GM12801 (cell line): Measurements from ENCODE around the gene TSPAN15.

Experiments
- CTCF ChIP-seq: IDR thresholded peaks from one replicate; pipeline ENCODE4 v1.5.1; 2011; ENCODE audit warnings: control low read depth; ENCODE audit not compliant: insufficient read length; ENCODE audit errors: extremely low read depth

TSPAN15 gene

GRCh38 chr10:69469976-69470375, 18.7 kb downstream of the TSPAN15 start:
- no peak for TF ChIP-seq CTCF

- TF ChIP-seq CTCF = no peak
These were observed 19.5 kb downstream of the TSPAN15 start for GRCh38 chr10:69470463-69471384.

- TF ChIP-seq CTCF = no peak
These were observed 20.9 kb downstream of the TSPAN15 start for GRCh38 chr10:69472142-69472541.

GRCh38 chr10:69472544-69472943, 21.3 kb downstream of the TSPAN15 start:
- TF ChIP-seq CTCF = no peak

- TF ChIP-seq CTCF = no peak
These were observed 22.2 kb downstream of the TSPAN15 start for GRCh38 chr10:69473304-69473990.

- TF ChIP-seq CTCF = no peak
These were observed 23.6 kb downstream of the TSPAN15 start for GRCh38 chr10:69474742-69475432.

GRCh38 chr10:69475433-69475830, 24.2 kb downstream of the TSPAN15 start:
- TF ChIP-seq CTCF = no peak
